GM12801 (cell line): ENCODE results near the gene DBNDD2.
A peak's percentile ranks its signal among the peaks of the same experiment; 100 is the strongest.

Source experiments
- CTCF ChIP-seq: IDR thresholded peaks from one replicate; pipeline ENCODE4 v1.5.1; 2011; ENCODE audit warnings: control low read depth; ENCODE audit not compliant: insufficient read length; ENCODE audit errors: extremely low read depth

DBNDD2 gene

GRCh38 chr20:45372646-45373352, 35.3 kb upstream of the DBNDD2 start:
- TF ChIP-seq CTCF: no peak

DNA sequence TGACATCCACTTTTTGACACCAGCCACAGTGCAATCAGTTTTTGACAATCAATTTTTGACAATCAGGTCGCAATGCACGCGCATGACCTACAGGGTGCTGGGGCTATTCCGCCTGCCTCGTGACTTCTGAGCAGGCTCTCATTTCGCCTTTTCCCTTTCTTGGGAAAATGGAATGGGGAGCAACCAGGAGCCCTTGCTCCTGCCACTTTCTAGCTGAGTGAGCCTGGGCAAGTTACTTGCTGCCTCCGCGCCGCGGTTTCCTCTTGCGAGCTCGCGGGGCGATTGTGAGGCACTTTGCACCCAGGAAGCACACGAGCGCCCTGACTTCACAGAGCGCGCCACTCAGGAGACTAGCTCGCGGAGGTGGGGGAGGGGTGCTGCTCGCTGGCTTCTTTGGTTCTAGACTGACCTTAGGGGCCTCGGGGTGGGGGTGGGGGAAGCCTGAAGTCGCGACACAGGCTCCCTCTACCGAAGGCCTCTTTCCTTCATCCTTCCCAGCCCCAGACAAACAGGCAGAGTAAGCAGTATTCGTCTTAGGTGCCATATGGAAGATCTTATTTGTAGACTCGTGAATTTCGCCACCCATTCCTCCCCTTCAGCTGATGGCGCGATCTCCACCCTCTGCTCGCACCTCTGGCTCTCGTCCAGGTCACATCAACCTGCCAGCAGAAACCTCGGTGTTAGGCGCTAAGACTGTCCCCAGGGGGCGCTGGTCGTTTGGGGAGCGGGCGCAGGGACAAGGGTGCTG, 34.6 kb upstream of the DBNDD2 start:
- peak; percentile 44 for TF ChIP-seq CTCF

GRCh38 chr20:45374101-45374467, 34.0 kb upstream of the DBNDD2 start:
- no peak for TF ChIP-seq CTCF

DNA sequence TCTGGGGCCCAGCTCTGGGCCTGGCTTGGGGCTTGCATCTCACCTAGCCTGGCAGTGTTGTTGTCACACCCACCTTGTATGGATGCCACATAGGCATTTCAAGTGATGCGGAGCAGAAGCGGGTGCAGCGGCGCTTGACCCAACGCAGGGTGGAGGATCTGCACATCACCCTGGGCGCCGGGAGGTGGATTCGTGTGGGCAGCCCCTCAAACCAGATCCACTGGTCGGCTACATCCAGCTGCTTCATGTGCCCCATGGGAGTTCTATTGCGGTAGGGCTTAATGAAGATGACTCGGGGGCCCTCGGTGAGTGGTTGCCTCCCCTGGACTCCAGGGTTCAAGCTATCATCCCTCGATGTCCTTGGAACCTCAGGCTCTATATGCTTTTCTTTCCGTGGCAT, 33.1 kb upstream of the DBNDD2 start:
- no peak for TF ChIP-seq CTCF

- no peak for TF ChIP-seq CTCF
Measured at GRCh38 chr20:45377269-45377668, 30.8 kb upstream of the DBNDD2 start.

DNA sequence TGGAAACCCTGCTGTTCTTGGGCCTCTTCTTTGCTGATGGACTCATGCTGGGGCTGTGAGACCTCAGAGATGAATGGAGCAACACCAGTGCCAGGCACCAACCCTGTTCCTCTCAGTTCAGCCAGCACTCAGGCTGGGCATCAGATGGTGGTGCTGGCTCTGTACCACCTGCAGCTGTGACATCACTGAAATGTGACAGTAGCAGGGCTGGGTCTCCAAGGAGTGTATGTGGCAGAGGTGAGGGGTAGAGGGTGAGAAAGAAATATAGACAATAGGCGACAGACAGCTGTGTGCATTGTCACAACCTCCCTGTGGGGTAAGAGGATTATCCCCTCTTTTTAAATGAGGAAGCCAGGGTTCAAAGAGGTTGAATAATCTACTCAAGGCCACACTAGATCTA, 29.9 kb upstream of the DBNDD2 start, which contains the start of gene TP53TG5:
Gene TP53TG5 (minus strand): TSS at position 135 of the 400 bp plus-strand sequence. CDS start 89 bp downstream, at position 46.
- TF ChIP-seq CTCF: no peak

- no peak for TF ChIP-seq CTCF
Measured at GRCh38 chr20:45387274-45387673, 20.8 kb upstream of the DBNDD2 start.
